A549 (cell line): ENCODE measurements around the gene SP6. TPM values are rescaled to one million over a fixed set of nuclear protein-coding genes. Genes with fewer than 3 reads are reported as not detected.
A peak's percentile ranks its signal among the peaks of the same experiment; 100 is the strongest.

Experiments used
- ATAC-seq, 2 experiments: fragments of 200-7000 bp in 1 of 2; fragments of >200 bp in 1 of 2; cut with Nextera tagmentation in 1 of 2; cut with Tn5 transposase in 1 of 2; 3 replicates each; pipeline versions ENCODE4 v1.8.0 to v1.9.1; 2018 to 2020; ENCODE audit warnings: mild to moderate bottlenecking in 1 of 2, moderate library complexity in 1 of 2
- CTCF ChIA-PET: fragments of 300-600 bp; sonication (Branson Sonifier 250); formaldehyde crosslinking; extraction: SDS; loops from one replicate; lab custom pipeline; 2021; ENCODE audit warnings: antibody characterized with exemption, inconsistent platforms; lab: Yijun Ruan, JAX
- POLR2A ChIA-PET: fragments of 350-600 bp; formaldehyde crosslinking; extraction: SDS; loops from one replicate; lab custom pipeline; 2021; ENCODE audit warnings: antibody characterized with exemption, inconsistent platforms; lab: Yijun Ruan, JAX
- DNase-seq, 2 experiments: peaks; one replicate each; pipeline versions ENCODE4 v3.0.0 to v3.0.0-alpha.2; 2011 to 2016; ENCODE audit warnings: low read depth in 1 of 2, low spot score in 1 of 2
- FAIRE-seq: peaks from 2 replicates; lab custom pipeline; 2011; peaks lifted over from hg19 to GRCh38; lab: Jason Lieb, UNC
- H3K27ac ChIP-seq, 2 experiments: fragments of >200 bp; sonication (Bioruptor Twin); formaldehyde crosslinking; 3 replicates each; pipeline ENCODE4 v1.5.1; 2016 to 2017
- H3K4me1 ChIP-seq: fragments of >200 bp; sonication (Bioruptor Twin); formaldehyde crosslinking; 3 replicates; pipeline ENCODE4 v1.6.1; 2016
- H3K4me2 ChIP-seq: fragments of >200 bp; sonication (Bioruptor Twin); formaldehyde crosslinking; 3 replicates; pipeline ENCODE4 v1.6.1; 2016
- H3K4me3 ChIP-seq: fragments of >200 bp; sonication (Bioruptor Twin); formaldehyde crosslinking; 3 replicates; pipeline ENCODE4 v1.5.1; 2016
- H3K9me3 ChIP-seq: fragments of >200 bp; sonication (Bioruptor Twin); formaldehyde crosslinking; 3 replicates; pipeline ENCODE4 v1.6.1; 2016
- BHLHE40 ChIP-seq: IDR thresholded peaks from 2 replicates; pipeline ENCODE4 v1.6.1; 2012; ENCODE audit warnings: low read depth, low read length, inconsistent platforms
- CBX2 ChIP-seq: fragments of 200-600 bp; sonication (generic); IDR thresholded peaks from 2 replicates; pipeline ENCODE4 v1.6.1; 2016; ENCODE audit warnings: low read depth, mild to moderate bottlenecking, borderline replicate concordance
- CEBPB ChIP-seq, 2 experiments: fragments of >200 bp in 1 of 2; sonication (Bioruptor Twin) in 1 of 2; formaldehyde crosslinking in 1 of 2; IDR thresholded peaks; 2 replicates each; pipeline ENCODE4 v1.6.1; 2012 to 2016
- CHD2 ChIP-seq: fragments of 150-350 bp; IDR thresholded peaks from 2 replicates; pipeline ENCODE4 v1.6.1; 2014; ENCODE audit warnings: low read length; ENCODE audit not compliant: partially characterized antibody
- EHMT2 ChIP-seq: fragments of 200-600 bp; sonication (generic); IDR thresholded peaks from 2 replicates; pipeline ENCODE4 v1.6.1; 2016; ENCODE audit warnings: antibody characterized with exemption, low read depth, mild to moderate bottlenecking, moderate library complexity
- ESRRA ChIP-seq: fragments of 150-350 bp; IDR thresholded peaks from 2 replicates; pipeline ENCODE4 v1.6.1; 2014; ENCODE audit warnings: mild to moderate bottlenecking, low read length, borderline replicate concordance
- GATA3 ChIP-seq: IDR thresholded peaks from 2 replicates; pipeline ENCODE4 v1.6.1; 2012; ENCODE audit warnings: borderline replicate concordance
- HEYL ChIP-seq: fragments of 250-450 bp; sonication (Bioruptor Pico); IDR thresholded peaks from 2 replicates; pipeline ENCODE4 v1.8.0; 2021; ENCODE audit warnings: mild to moderate bottlenecking, moderate library complexity
- HOXA7 ChIP-seq: fragments of 250-450 bp; sonication (Bioruptor Pico); IDR thresholded peaks from 2 replicates; pipeline ENCODE4 v1.5.0; 2020; ENCODE audit warnings: mild to moderate bottlenecking, moderate library complexity
- JUN ChIP-seq, 2 experiments: fragments of >200 bp; sonication (Bioruptor Twin); formaldehyde crosslinking; IDR thresholded peaks; 2 replicates in 1 of 2; 3 replicates in 1 of 2; pipeline ENCODE4 v1.6.1; 2016 to 2017
- MAFK ChIP-seq: fragments of 450-650 bp; IDR thresholded peaks from 2 replicates; pipeline ENCODE4 v1.6.1; 2014; ENCODE audit not compliant: partially characterized antibody
- RAD21 ChIP-seq, 2 experiments: fragments of >200 bp in 1 of 2; sonication (Bioruptor Twin) in 1 of 2; formaldehyde crosslinking in 1 of 2; IDR thresholded peaks in 1 of 2; conservative IDR thresholded peaks in 1 of 2; 2 replicates in 1 of 2; 3 replicates in 1 of 2; pipeline ENCODE4 v1.6.1; 2012 to 2018; ENCODE audit warnings: inconsistent platforms in 1 of 2
- SMC3 ChIP-seq: fragments of >200 bp; sonication (Bioruptor Twin); formaldehyde crosslinking; IDR thresholded peaks from 3 replicates; pipeline ENCODE4 v1.6.1; 2018; ENCODE audit warnings: inconsistent platforms
- ZC3H11A ChIP-seq: fragments of 450-650 bp; IDR thresholded peaks from 2 replicates; pipeline ENCODE4 v1.6.1; 2014; ENCODE audit warnings: antibody characterized with exemption, mild to moderate bottlenecking
- ZSCAN20 ChIP-seq: fragments of 250-450 bp; sonication (Bioruptor Pico); IDR thresholded peaks from 2 replicates; pipeline ENCODE4 v1.8.0; 2022; ENCODE audit warnings: mild to moderate bottlenecking, moderate library complexity
- WGBS: methylation state at CpG from one replicate; pipeline ENCODE4 v1.1.6; 2017; ENCODE audit errors: missing lambda C conversion rate; 5-methylcytosine and 5-hydroxymethylcytosine counted together
- polyA plus RNA-seq, 4 experiments: library from polyadenylated mRNA; depleted of rRNA in 3 of 4; stranded (reverse); fragments of >200 nt; fragmentation: RNase III in 1 of 4; extraction: RNeasy Plus Mini Kit Qiagen cat#74134 plus additional on column Dnase treatment in 1 of 4; gene quantifications; 2 replicates in 3 of 4; 3 replicates in 1 of 4; pipeline ENCODE4 v1.2.3, GENCODE V29; 2011 to 2017
- TF ChIP-seq, protein P1 (sequence below): IDR thresholded peaks from 2 replicates; pipeline ENCODE4 v1.6.1; 2012
- TF ChIP-seq, protein P2 (sequence below): IDR thresholded peaks from 2 replicates; pipeline ENCODE4 v1.6.1; 2012
- TF ChIP-seq, protein P3 (sequence below): IDR thresholded peaks from 2 replicates; pipeline ENCODE4 v1.6.1; 2012; ENCODE audit warnings: low read depth, borderline replicate concordance
- TF ChIP-seq, protein P4 (sequence below): fragments of >200 bp; sonication (Bioruptor Twin); formaldehyde crosslinking; IDR thresholded peaks from 3 replicates; pipeline ENCODE4 v1.5.1; 2016
- TF ChIP-seq, protein P5 (sequence below): fragments of 200-600 bp; sonication (generic); IDR thresholded peaks from 2 replicates; pipeline ENCODE4 v1.6.1; 2016; ENCODE audit warnings: antibody characterized with exemption, mild to moderate bottlenecking, moderate library complexity
- TF ChIP-seq, protein P6 (sequence below): fragments of >200 bp; sonication (Bioruptor Twin); formaldehyde crosslinking; IDR thresholded peaks from 2 replicates; pipeline ENCODE4 v1.6.1; 2016
- TF ChIP-seq, protein P7 (sequence below): fragments of 250-450 bp; sonication (Bioruptor Pico); IDR thresholded peaks from 2 replicates; pipeline ENCODE4 v1.5.0; 2021; ENCODE audit warnings: mild to moderate bottlenecking, moderate library complexity, borderline replicate concordance

SP6 gene
- polyA plus RNA-seq, 2 of the 4 experiments (the other 2 are of a cell fraction): 0.61 to 2.1 TPM

DNA sequence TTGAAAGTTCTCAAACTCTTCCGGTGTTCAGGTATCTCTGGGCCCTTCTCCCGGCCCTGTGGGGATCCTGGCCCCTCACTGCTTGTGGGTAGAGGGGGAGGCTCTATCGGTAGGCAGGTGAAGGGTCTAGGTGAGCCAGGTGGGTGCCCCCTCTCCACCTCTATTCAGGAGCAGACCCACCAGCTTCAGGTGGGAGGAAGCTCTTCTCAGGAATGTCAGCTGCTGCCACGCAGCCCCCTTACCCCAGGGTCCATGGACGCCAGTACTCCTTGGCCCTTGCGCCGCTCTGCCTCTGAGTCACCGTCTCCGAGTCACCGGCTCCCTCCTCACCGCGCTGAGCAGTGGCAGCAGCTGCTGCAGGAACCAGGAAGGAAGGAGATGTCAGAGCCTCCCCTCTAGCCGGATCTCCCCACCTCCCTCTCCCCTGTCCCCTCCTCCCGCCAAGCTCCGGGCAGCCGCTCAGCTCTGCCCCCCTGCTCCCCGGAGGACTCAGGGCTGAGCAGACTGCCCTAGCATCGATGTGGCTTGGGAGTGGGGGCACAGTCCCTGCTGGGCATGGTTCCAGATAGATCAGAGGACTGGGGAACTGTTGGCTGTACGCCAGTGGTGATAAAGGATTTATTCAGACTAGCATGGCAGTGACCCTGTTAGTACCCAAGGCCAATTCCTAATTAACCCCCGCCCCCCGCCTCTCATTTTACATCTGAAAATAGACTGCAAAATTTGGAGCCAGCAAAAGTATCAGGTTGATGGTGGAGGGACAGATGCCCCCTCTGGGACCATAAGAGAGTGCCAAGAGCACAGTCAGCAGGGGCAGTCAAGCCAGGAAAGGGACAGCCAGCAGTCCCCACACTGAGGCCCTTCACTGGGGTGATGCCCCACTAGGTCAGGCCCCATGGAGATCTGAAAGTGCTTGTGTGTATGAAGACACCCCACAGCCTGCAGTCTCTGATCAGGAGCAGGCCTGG is 29.3 kb downstream of the SP6 start, which contains the start of gene OSBPL7 (continued):
- no peak for TF ChIP-seq CHD2
- TF ChIP-seq, protein P1, sequence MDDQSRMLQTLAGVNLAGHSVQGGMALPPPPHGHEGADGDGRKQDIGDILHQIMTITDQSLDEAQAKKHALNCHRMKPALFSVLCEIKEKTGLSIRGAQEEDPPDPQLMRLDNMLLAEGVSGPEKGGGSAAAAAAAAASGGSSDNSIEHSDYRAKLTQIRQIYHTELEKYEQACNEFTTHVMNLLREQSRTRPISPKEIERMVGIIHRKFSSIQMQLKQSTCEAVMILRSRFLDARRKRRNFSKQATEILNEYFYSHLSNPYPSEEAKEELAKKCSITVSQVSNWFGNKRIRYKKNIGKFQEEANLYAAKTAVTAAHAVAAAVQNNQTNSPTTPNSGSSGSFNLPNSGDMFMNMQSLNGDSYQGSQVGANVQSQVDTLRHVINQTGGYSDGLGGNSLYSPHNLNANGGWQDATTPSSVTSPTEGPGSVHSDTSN: no peak
- TF ChIP-seq GATA3: no peak
- TF ChIP-seq SMC3: no peak
- TF ChIP-seq HEYL (CRISPR knock-in tag): no peak
- TF ChIP-seq, protein P2, sequence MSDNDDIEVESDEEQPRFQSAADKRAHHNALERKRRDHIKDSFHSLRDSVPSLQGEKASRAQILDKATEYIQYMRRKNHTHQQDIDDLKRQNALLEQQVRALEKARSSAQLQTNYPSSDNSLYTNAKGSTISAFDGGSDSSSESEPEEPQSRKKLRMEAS: 0 out of 2 replicates have a peak, but pooled peaks have one; percentile 47
- TF ChIP-seq ZSCAN20 (CRISPR knock-in tag): no peak
- no peak for TF ChIP-seq ESRRA
- TF ChIP-seq RAD21 (conservative IDR thresholded peaks at IDR 0.05 in 1 of 2, IDR thresholded peaks at IDR 0.05 in 1 of 2): no peak
- TF ChIP-seq CBX2: no peak
- no peak for TF ChIP-seq MAFK

DNA sequence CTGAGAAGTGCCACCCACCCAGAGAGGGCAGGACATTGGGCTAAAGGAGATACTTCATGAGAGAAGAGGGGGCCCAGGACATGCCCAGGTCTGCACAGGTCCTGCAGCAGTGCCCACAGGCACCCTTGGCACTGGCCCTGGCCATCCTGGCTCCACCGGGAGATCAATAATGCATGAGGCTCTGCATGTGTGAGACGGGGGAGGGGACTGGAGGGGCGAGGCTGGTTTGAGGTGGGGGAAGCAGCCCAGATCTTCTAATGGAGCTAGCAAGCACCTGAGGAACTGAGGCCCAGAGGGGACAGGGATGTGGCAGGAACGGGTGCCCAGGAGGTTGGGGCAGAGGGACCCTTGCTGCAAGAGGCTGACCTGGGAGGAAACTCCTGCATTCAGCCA is 29.9 kb downstream of the SP6 start:
- peak overlapping the region; percentile 77 to 85 for H3K27ac ChIP-seq
- no peak for TF ChIP-seq ZC3H11A
- TF ChIP-seq BHLHE40: no peak
- no peak for TF ChIP-seq HOXA7
- TF ChIP-seq, protein P3, sequence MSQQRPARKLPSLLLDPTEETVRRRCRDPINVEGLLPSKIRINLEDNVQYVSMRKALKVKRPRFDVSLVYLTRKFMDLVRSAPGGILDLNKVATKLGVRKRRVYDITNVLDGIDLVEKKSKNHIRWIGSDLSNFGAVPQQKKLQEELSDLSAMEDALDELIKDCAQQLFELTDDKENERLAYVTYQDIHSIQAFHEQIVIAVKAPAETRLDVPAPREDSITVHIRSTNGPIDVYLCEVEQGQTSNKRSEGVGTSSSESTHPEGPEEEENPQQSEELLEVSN: no peak
- TF ChIP-seq, protein P4, sequence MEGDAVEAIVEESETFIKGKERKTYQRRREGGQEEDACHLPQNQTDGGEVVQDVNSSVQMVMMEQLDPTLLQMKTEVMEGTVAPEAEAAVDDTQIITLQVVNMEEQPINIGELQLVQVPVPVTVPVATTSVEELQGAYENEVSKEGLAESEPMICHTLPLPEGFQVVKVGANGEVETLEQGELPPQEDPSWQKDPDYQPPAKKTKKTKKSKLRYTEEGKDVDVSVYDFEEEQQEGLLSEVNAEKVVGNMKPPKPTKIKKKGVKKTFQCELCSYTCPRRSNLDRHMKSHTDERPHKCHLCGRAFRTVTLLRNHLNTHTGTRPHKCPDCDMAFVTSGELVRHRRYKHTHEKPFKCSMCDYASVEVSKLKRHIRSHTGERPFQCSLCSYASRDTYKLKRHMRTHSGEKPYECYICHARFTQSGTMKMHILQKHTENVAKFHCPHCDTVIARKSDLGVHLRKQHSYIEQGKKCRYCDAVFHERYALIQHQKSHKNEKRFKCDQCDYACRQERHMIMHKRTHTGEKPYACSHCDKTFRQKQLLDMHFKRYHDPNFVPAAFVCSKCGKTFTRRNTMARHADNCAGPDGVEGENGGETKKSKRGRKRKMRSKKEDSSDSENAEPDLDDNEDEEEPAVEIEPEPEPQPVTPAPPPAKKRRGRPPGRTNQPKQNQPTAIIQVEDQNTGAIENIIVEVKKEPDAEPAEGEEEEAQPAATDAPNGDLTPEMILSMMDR: no peak
- no peak for TF ChIP-seq CEBPB (IDR thresholded peaks at IDR 0.05)
- TF ChIP-seq JUN (IDR thresholded peaks at IDR 0.05): no peak
- TF ChIP-seq, protein P5, sequence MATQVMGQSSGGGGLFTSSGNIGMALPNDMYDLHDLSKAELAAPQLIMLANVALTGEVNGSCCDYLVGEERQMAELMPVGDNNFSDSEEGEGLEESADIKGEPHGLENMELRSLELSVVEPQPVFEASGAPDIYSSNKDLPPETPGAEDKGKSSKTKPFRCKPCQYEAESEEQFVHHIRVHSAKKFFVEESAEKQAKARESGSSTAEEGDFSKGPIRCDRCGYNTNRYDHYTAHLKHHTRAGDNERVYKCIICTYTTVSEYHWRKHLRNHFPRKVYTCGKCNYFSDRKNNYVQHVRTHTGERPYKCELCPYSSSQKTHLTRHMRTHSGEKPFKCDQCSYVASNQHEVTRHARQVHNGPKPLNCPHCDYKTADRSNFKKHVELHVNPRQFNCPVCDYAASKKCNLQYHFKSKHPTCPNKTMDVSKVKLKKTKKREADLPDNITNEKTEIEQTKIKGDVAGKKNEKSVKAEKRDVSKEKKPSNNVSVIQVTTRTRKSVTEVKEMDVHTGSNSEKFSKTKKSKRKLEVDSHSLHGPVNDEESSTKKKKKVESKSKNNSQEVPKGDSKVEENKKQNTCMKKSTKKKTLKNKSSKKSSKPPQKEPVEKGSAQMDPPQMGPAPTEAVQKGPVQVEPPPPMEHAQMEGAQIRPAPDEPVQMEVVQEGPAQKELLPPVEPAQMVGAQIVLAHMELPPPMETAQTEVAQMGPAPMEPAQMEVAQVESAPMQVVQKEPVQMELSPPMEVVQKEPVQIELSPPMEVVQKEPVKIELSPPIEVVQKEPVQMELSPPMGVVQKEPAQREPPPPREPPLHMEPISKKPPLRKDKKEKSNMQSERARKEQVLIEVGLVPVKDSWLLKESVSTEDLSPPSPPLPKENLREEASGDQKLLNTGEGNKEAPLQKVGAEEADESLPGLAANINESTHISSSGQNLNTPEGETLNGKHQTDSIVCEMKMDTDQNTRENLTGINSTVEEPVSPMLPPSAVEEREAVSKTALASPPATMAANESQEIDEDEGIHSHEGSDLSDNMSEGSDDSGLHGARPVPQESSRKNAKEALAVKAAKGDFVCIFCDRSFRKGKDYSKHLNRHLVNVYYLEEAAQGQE: no peak
- TF ChIP-seq, protein P6, sequence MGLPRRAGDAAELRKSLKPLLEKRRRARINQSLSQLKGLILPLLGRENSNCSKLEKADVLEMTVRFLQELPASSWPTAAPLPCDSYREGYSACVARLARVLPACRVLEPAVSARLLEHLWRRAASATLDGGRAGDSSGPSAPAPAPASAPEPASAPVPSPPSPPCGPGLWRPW: no peak
- TF ChIP-seq, protein P7, sequence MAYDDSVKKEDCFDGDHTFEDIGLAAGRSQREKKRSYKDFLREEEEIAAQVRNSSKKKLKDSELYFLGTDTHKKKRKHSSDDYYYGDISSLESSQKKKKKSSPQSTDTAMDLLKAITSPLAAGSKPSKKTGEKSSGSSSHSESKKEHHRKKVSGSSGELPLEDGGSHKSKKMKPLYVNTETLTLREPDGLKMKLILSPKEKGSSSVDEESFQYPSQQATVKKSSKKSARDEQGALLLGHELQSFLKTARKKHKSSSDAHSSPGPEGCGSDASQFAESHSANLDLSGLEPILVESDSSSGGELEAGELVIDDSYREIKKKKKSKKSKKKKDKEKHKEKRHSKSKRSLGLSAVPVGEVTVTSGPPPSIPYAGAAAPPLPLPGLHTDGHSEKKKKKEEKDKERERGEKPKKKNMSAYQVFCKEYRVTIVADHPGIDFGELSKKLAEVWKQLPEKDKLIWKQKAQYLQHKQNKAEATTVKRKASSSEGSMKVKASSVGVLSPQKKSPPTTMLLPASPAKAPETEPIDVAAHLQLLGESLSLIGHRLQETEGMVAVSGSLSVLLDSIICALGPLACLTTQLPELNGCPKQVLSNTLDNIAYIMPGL: no peak
- TF ChIP-seq, protein P2: no peak
- TF ChIP-seq EHMT2: no peak
- ChIA-PET POLR2A (interaction anchor here (1.0 to 2.6 kb wide), 2 partner anchors 10 to 151 kb away, joined by 3 to 58 read pairs; partner anchors contain the start of genes LRRC46 and MRPL10), CTCF (interaction anchor here (0.7 to 4.1 kb wide), 14 partner anchors 7 to 157 kb away, joined by 3 to 27 read pairs (median 6); partner anchors contain the start of genes LRRC46, MRPL10 and SCRN2)
- peak; percentile 4 to 10; a peak in 4 of 6 replicates for ATAC-seq
- peak overlapping the region; percentile 77 for H3K4me3 ChIP-seq
- H3K9me3 ChIP-seq: no peaks in the 10 kb centered on the region
- FAIRE-seq: no peak
- DNase-seq: no peak
- H3K4me1 ChIP-seq: peaks cover 21% of the 10 kb centered on the region
- 26% methylated on average over 4 of the region's 4 CpGs for WGBS
- peak overlapping the region; percentile 97 for H3K4me2 ChIP-seq
